Gastroesophageal sphincter (tissue), 3 donors: ENCODE results near the gene FASLG.

Source experiments
- POLR2A ChIP-seq, 2 donors: fragments of 450-650 bp; IDR thresholded peaks; one replicate each; pipeline ENCODE4 v1.6.1; 2017; ENCODE audit warnings: antibody characterized with exemption in 2 of 2, mild to moderate bottlenecking in 2 of 2, moderate library complexity in 1 of 2
- TF ChIP-seq, protein P1 (sequence below), 4 experiments: fragments of 200-600 bp in 2 of 4; fragments of 450-650 bp in 2 of 4; sonication (generic) in 1 of 4; IDR thresholded peaks; one replicate each; pipeline ENCODE4 v1.5.1; 2017 to 2019; ENCODE audit warnings: antibody characterized with exemption in 4 of 4, mild to moderate bottlenecking in 2 of 4, moderate library complexity in 2 of 4

DNA sequence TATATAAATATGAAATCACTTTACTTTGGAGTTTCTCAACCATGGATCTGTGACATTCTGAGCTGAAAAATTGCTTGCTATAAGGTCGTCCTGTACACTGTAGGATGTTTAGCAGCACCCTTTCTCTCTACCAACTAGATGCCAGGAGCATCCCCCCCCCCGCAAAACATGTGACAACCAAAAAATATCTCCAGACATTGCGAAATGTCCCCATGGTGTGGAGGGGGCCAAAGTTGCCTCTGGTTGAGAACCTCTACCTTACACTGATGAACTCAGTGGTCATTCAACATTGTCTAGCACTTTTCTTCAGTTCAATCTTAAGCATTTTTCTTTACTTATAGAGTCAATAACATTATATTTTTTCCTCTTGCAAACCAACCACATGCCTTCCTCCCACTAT is 9.2 kb downstream of the FASLG start:
- TF ChIP-seq, protein P1, sequence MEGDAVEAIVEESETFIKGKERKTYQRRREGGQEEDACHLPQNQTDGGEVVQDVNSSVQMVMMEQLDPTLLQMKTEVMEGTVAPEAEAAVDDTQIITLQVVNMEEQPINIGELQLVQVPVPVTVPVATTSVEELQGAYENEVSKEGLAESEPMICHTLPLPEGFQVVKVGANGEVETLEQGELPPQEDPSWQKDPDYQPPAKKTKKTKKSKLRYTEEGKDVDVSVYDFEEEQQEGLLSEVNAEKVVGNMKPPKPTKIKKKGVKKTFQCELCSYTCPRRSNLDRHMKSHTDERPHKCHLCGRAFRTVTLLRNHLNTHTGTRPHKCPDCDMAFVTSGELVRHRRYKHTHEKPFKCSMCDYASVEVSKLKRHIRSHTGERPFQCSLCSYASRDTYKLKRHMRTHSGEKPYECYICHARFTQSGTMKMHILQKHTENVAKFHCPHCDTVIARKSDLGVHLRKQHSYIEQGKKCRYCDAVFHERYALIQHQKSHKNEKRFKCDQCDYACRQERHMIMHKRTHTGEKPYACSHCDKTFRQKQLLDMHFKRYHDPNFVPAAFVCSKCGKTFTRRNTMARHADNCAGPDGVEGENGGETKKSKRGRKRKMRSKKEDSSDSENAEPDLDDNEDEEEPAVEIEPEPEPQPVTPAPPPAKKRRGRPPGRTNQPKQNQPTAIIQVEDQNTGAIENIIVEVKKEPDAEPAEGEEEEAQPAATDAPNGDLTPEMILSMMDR (IDR thresholded peaks at IDR 0.05): no peak
- no peak for TF ChIP-seq POLR2A (IDR thresholded peaks at IDR 0.05)
